Stimulated activated CD8-positive, alpha-beta memory T cell treated with anti-CD3 and anti-CD28 coated beads, Interleukin-4, amount 100 ng/mL, for 4 hours (primary cell): ENCODE results near the gene KIZ.
"Not testable (repeated sequence)": the region's sequence is repeated elsewhere in the genome, so short reads cannot be mapped to it uniquely, and the experiment has no call there.

Source experiments
- DNase-seq, 2 donors: peaks; one replicate each; pipeline ENCODE4 v3.0.0-alpha.2; 2020; ENCODE audit warnings: low read depth in 2 of 2, low spot score in 1 of 2

Gene KIZ

GRCh38 chr20:21139881-21140566 lies 14.1 kb downstream of the KIZ start:
- no peak for DNase-seq

- DNase-seq = no peak
These were observed 15.9 kb downstream of the KIZ start for GRCh38 chr20:21141825-21142224.

GRCh38 chr20:21143194-21143890 lies 17.5 kb downstream of the KIZ start:
- no peak for DNase-seq

GRCh38 chr20:21145424-21145823 lies 19.5 kb downstream of the KIZ start:
- no peak for DNase-seq

- no peak for DNase-seq
These were observed 20.3 kb downstream of the KIZ start for GRCh38 chr20:21146215-21146614.

- DNase-seq = no peak
These were observed 21.7 kb downstream of the KIZ start for GRCh38 chr20:21147593-21147992.

DNA sequence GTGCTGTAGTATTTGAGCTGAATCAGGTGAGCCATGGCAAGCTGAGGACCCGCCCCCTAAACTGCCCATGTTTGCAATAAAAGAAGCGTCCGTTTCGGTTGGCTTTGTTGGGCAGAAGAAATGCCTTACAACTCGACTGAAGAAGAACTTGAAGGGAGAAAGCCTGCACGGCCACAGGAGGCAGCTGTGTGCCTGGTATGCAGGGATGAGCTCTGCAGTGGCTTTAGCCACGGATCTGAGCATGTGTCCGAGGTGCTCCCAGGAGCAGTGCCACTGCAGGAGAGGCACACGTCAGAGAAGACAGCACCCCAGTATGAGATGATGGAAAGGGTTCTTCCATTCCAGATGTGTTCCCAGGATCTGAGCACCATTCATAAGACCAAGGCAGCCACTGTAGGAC lies 23.5 kb downstream of the KIZ start:
- no peak for DNase-seq

GRCh38 chr20:21151791-21152190 lies 25.9 kb downstream of the KIZ start:
- no peak for DNase-seq

- DNase-seq = no peak
These were observed 28.8 kb downstream of the KIZ start for GRCh38 chr20:21154692-21155091.

DNA sequence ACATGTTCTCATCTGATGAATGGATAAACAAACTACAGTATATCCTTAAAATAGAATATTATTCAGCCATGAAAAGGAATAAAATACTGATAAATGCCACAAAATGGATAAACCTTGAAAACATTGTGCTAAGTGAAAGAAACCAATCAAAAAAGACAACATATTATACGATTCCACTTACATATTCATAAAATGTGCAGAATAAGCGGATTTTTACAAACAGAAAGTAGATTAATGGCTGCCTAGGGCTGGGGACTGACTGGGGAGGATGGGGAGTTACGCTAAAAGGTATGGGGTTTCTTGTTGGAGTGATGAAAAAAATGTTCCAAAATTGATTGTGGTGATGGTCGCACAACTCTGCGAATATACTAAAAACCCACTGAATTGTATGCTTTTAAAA lies 29.4 kb downstream of the KIZ start:
- no peak for DNase-seq

DNA sequence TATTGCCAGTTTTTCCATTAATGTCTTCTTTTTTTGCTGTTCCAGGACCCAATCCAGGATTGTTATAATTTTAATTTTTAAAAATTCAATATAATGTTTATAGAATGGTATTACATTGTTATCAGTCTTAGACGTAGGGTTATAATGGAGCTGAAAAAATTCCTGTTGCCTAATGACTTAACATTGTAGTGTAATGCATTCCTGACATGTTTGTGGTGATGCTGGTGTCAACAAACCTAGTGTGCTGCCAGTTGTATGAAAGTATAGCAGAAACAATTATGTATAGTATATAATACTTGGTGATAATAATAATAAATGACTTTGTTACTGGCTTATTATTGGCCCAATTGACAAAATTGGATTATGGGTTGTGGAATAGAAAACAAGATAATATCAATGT lies 30.4 kb downstream of the KIZ start:
- no peak for DNase-seq

GRCh38 chr20:21157006-21157405 lies 31.1 kb downstream of the KIZ start:
- no peak for DNase-seq

DNA sequence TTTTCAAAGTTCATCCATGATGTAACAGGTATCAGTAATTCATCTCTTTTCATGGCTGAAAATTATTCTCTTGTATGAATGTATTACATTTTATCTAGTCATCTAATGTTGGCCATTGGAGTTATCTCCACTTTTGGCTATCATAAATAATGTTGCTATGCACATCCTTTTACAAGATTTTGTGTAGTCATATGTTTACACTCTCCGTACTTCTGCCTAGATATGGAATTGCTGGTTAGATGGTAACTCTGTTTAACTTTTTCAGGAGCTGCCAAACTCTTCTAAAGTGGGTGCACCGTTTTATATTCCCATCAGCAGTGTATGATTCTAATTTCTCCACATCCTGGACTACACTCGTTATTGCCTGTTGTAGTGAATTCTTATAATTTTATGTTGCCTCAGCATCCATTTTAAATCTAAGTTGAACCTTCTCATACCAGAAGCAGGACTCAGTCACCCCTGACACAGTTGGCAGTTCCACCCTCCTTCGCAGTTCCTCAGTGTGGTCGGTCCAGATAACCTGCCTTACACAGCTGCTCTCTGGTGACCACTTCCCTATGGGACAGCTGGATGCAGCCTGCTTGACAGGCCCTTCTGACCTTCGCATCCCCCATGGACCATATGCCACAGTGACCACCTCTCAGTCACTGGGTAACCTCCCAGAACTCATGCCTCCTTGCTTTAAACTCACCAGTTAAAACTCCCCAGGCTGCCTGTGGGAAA lies 33.9 kb downstream of the KIZ start:
- DNase-seq = no peak

DNA sequence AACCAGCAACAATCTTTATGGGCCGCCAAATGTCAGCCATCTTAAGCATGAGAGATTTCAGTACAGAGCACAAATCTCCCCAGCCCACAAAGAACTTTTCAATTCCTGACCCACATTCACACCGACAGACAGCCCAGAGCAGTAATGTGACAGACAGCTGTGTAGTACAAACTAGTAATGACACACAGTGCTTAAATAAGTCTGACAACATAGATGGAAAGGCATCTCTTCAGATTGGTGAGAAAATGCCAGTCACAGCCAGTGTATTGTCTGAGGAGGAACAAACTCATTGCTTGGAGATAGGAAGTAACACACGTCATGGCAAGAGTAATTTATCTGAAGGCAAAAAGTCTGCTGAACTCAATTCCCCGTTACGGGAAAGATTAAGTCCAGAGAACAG lies 36.0 kb downstream of the KIZ start:
- no peak for DNase-seq

DNA sequence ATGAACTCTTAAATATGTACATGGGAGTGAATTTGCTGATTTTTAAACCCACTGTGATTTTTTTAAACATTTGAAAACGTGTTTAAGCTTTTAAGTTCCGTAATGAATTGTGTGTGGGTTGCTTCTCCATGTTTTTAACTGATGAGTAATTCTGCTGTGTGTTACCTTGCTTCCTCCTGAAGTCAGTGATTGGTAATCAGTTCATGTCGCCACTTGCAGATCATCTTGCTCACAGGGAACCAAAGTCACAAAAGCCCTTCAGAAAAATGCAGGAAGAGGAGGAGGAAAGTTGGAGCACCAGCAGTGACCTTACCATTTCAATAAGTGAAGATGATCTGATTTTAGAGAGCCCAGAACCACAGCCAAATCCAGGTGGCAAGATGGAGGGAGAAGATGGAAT lies 36.7 kb downstream of the KIZ start:
- DNase-seq = no peak

DNA sequence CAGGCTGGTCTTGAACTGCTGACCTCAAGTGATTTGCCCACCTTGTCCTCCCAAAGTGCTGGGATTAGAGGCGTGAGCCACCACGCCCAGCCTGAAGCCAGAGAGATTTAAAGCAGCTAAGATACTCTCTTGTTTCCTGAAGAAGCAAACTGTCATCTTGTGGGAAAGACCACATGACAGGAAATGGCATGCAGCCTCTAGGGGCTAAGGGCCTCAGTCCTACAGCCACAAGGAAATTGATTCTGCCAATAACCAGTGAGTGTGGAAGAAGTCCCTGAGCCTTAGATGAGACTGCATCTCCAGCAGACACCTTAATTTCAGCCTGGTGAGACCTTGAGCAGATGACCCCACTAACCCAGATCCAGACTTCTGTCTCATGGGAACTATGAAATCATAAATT lies 40.9 kb downstream of the KIZ start:
- DNase-seq = no peak

GRCh38 chr20:21167261-21167660 lies 41.4 kb downstream of the KIZ start:
- no peak for DNase-seq

- not testable (repeated sequence) for DNase-seq
These were observed 42.2 kb downstream of the KIZ start for GRCh38 chr20:21168061-21168460.

- no peak for DNase-seq
These were observed 46.7 kb downstream of the KIZ start for GRCh38 chr20:21172626-21173025.

DNA sequence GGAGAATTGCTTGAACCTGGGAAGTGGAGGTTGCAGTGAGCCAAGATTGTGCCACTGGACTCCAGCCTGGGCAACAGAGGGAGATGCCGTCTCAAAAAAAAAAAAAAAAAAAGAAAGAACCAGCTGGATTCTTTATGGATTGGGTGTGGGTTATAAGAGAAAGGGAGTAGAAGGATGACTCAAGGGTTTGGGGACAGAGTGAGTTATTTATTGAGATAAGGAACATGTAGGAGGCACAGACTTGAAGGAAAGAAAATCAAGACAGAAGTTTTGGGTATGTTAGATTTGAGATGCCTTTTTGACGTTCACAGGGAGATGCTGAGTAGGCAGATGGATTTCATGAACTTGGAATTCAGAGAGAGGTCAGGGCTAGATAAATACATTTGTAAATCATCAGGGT lies 47.6 kb downstream of the KIZ start:
- no peak for DNase-seq

DNA sequence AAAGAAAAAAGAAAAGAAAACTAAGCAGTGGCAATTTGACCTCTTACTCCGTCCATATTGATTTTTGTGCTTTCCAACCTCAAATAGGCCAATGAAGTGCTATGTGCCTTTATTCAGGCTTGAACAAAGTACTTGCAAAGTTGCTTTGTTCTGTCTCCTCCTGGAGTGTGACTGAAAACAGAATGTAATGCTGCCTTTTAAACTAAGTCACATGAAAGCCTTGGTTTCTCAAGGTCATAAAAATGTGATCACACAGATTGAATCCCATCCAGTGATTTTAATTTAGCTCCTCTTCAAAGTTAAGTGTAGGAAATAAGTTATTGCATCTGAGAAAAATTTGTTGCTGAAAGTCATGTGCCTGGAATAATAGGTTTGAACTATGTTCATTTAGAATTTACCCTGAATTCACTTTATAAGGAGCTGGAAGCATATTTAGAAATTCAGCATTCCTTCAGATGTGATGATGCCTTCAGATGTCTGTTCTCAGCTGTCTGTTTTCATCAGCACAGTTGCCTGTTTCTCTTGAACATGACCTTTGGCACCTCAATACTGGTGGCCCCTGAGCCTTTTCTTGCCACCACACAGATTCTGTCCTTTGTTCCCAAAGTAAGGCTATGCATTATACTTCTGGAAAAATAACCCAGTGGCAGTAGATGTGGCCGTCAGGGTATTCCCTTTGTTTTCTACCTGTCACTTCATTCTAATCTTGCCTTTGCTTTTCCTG lies 48.8 kb downstream of the KIZ start:
- no peak for DNase-seq

DNA sequence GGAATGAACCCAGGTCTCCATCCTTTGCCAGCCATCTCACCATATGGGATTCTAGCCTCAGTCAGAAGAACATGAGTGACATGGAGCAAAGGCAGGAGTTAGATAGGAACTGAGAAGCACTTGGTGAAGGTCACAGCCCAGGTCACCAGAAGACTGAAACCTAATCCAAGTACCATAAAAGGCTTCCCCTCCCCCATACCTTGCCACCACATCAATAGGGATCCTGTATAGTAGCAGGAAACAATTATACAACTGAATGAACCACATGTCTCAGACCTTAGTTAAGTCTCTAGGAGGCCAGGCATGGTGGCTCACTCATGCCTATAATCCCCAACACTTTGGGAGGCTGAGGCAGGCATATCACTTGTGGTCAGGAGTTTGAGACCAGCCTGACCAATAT lies 49.6 kb downstream of the KIZ start:
- DNase-seq = no peak
